Left ventricle myocardium inferior (tissue), 1 donor: ENCODE results near the gene BASP1. TPM values are rescaled to one million over a fixed set of nuclear protein-coding genes. Genes with fewer than 3 reads are reported as not detected.

Source experiments
- DNase-seq: peaks from one replicate; pipeline ENCODE4 v3.0.0-alpha.2; 2020
- H3K27ac ChIP-seq: fragments of 200-600 bp; replicated peaks from 2 replicates; pipeline ENCODE4 v1.8.0; 2021
- H3K27me3 ChIP-seq: fragments of 200-600 bp; 2 replicates; pipeline ENCODE4 v1.8.0; 2021; ENCODE audit warnings: low read depth
- H3K36me3 ChIP-seq: fragments of 200-600 bp; 2 replicates; pipeline ENCODE4 v1.8.0; 2021
- H3K4me1 ChIP-seq: fragments of 200-600 bp; 2 replicates; pipeline ENCODE4 v1.8.0; 2021
- H3K4me3 ChIP-seq: fragments of 200-600 bp; 2 replicates; pipeline ENCODE4 v1.8.0; 2021; ENCODE audit warnings: mild to moderate bottlenecking, moderate library complexity
- H3K9me3 ChIP-seq: fragments of 200-600 bp; replicated peaks from 2 replicates; pipeline ENCODE4 v1.8.0; 2021
- intact Hi-C: fragments of 100-400 bp; cut with micrococcal nuclease; formaldehyde crosslinking; loops from one replicate; pipeline ENCODE4 v1.11.0; 2022
- total RNA-seq: library from RNA; stranded (reverse); fragmentation: NEBNext Ultra II Directional; extraction: Animal tissue kit (Norgen Biotek cat#: 25700); gene quantifications from one replicate; pipeline ENCODE4 v1.2.1, GENCODE V29; 2021
- TF ChIP-seq, protein P1 (sequence below): fragments of 200-600 bp; IDR thresholded peaks from 2 replicates; pipeline ENCODE4 v1.8.0; 2021; ENCODE audit warnings: antibody characterized with exemption, mild to moderate bottlenecking, borderline replicate concordance
- donor health status: DM: no; HTN: yes; CAD: no; lungs with severe emphysema.

The BASP1 gene
- total RNA-seq, 1 donor from 2014 or later = 3.7 TPM

DNA sequence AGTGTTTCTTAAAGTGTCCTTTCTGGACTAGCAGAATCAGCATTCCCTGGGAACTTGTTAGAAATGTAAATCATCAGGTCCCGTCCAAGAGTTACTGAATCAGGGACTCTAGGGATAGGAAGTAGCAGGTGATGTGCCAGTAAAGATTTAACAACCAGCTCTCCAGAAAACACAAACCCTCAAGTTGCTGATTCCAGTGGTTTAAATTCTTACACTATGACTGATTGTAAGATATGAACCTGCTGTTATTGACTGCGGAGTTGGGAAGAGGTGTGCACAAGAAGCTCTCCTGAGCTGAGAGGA is 39.1 kb upstream of the BASP1 start:
- DNase-seq = no peak
- no peak overlapping the region for H3K4me3 ChIP-seq
- no peak overlapping the region for H3K27ac ChIP-seq
- H3K9me3 ChIP-seq = no peaks in the 10 kb centered on the region
- H3K36me3 ChIP-seq = no peaks in the 10 kb centered on the region
- H3K27me3 ChIP-seq = no peaks in the 10 kb centered on the region
- TF ChIP-seq, protein P1, sequence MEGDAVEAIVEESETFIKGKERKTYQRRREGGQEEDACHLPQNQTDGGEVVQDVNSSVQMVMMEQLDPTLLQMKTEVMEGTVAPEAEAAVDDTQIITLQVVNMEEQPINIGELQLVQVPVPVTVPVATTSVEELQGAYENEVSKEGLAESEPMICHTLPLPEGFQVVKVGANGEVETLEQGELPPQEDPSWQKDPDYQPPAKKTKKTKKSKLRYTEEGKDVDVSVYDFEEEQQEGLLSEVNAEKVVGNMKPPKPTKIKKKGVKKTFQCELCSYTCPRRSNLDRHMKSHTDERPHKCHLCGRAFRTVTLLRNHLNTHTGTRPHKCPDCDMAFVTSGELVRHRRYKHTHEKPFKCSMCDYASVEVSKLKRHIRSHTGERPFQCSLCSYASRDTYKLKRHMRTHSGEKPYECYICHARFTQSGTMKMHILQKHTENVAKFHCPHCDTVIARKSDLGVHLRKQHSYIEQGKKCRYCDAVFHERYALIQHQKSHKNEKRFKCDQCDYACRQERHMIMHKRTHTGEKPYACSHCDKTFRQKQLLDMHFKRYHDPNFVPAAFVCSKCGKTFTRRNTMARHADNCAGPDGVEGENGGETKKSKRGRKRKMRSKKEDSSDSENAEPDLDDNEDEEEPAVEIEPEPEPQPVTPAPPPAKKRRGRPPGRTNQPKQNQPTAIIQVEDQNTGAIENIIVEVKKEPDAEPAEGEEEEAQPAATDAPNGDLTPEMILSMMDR = no peak
- no peaks in the 10 kb centered on the region for H3K4me1 ChIP-seq
- intact Hi-C loops = no loop called here

DNA sequence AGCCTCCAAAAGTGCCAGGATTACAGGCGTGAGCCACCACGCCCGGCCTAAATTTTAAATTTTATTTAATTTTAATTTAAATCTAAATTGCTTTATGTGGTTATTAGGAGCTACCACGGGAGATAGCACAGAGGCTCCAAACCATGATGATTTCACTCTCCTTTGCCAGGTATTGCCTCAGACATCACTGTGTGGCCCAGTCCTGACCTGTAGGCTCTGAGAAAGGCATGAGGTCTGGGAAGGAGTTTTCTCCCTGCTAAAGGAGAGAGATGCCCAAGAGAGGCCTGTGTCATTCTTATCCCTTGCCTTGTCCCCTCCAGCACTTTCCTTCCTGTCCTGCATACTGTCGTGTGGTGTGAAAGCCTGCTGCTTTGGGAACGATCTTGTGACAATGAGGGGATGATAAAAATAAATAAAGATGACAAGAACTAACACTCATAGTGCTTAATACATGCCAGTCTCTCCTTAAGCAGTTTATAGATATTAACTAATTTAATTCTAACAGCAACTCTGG is 37.0 kb upstream of the BASP1 start:
- H3K27me3 ChIP-seq = no peaks in the 10 kb centered on the region
- H3K9me3 ChIP-seq = no peaks in the 10 kb centered on the region
- no peaks in the 10 kb centered on the region for H3K36me3 ChIP-seq
- TF ChIP-seq, protein P1 = no peak
- H3K4me3 ChIP-seq = no peak overlapping the region
- no peak for DNase-seq
- H3K4me1 ChIP-seq = no peaks in the 10 kb centered on the region
- intact Hi-C loops = no loop called here
- no peak overlapping the region for H3K27ac ChIP-seq

DNA sequence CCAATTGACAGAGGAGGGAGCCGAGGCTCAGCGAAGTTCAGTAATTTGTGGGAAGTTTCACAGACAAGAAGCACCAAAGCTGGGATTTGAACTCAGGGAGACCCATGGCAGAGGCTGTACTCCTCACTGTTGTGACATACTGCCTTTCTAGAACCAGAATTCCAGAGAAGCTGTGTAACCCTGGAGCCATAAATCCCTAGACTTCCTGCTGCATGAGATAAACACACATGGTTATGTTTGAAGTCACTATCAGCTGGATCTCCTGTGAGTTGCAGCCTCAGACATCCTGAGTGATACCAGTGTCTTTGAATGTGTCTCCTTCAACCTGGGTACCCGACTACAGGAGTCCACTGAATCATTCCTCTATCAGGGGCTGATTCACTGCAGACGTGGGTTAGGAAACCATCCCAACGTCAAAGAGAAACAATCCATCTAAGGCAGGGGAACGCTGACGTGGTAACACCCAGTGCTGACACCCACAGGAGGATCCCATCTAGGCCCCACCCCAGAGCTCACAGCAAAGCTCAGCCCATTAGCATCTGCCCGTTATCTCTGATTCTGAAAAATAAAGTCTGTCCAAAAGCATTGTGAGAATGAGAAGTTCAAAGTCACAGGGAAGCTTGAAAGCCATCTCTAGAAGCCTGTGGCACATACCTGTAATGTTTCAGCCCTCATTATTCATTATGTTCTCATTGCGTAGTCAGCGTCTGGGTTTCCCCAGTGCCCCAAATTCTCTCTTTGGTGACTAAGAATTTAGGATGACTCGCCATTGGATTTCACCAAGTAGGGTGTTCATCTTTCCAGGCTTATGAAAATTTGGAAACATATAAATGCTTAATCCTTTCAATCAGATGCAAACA is 36.3 kb upstream of the BASP1 start:
- no peaks in the 10 kb centered on the region for H3K4me1 ChIP-seq
- H3K9me3 ChIP-seq = no peaks in the 10 kb centered on the region
- no peaks in the 10 kb centered on the region for H3K27me3 ChIP-seq
- TF ChIP-seq, protein P1 = no peak
- H3K4me3 ChIP-seq = no peak overlapping the region
- H3K27ac ChIP-seq = no peak overlapping the region
- H3K36me3 ChIP-seq = no peaks in the 10 kb centered on the region
- DNase-seq = no peak
- intact Hi-C loops = no loop called here

DNA sequence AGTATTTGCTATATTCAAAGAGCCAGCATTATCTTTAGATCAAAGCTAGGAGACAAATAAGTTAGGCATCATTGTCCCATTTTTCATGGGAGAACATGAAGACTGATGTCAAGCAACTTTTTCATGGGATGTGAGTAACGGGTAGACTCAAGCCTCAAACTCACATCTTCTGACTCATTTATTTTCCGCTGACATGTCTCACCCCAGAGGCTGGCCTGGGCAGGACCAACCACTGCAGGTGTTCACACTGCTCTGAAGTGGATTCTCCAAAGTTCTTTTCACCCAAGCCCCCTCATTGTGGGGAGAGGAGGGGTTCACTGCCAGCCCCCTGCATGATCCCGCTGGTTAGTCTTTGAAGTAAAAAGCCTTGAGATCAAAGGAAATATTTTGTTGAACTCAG is 34.9 kb upstream of the BASP1 start:
- TF ChIP-seq, protein P1 = no peak
- Histone ChIP-seq H3K9me3 (no peaks in the 10 kb centered on the region), H3K4me3 (no peak overlapping the region), H3K36me3 (no peaks in the 10 kb centered on the region), H3K27me3 (no peaks in the 10 kb centered on the region), H3K27ac (no peak overlapping the region), H3K4me1 (no peaks in the 10 kb centered on the region)
- DNase-seq = no peak
- intact Hi-C loops = no loop called here

DNA sequence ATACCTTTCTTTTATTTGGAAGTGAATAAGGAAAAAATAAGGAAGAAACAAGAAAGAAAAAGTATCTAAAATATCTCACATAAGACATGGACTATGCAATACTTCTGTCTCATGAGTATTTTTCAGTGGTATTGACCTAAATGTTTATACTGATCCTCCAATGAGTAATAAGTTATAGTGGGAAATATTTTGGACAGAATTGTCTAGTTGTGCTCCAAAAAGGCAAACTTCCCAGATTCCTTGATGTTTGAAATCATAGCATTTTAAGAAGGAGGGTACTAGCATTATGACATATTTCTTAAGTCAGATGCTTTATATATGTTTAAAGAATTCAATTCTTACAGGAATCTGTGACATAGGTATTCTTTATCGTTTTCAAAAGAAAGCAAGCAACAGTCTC is 34.5 kb upstream of the BASP1 start:
- no peak for DNase-seq
- Histone ChIP-seq H3K9me3 (no peaks in the 10 kb centered on the region), H3K4me3 (no peak overlapping the region), H3K27ac (no peak overlapping the region), H3K27me3 (no peaks in the 10 kb centered on the region), H3K4me1 (no peaks in the 10 kb centered on the region), H3K36me3 (no peaks in the 10 kb centered on the region)
- TF ChIP-seq, protein P1 = no peak
- intact Hi-C loops = no loop called here
